HCT116 (cell line): ENCODE measurements around the gene CYP27A1.

ENCODE experiments used
- ATF3 ChIP-seq: IDR thresholded peaks from 2 replicates; pipeline ENCODE4 v1.6.1; 2012
- CTCF ChIP-seq, 3 experiments: fragments of 200-600 bp in 1 of 3; sonication (generic) in 1 of 3; IDR thresholded peaks in 2 of 3; conservative IDR thresholded peaks in 1 of 3; 2 replicates each; pipeline ENCODE4 v1.5.1; 2012 to 2017; ENCODE audit warnings: low read depth in 2 of 3, low read length in 2 of 3, antibody characterized with exemption in 1 of 3, borderline replicate concordance in 1 of 3, control low read depth in 1 of 3, mild to moderate bottlenecking in 1 of 3, mixed read lengths in 1 of 3, mixed run types in 1 of 3, moderate library complexity in 1 of 3; ENCODE audit not compliant: insufficient read depth in 1 of 3
- EZH2 ChIP-seq: fragments of 200-600 bp; sonication (generic); IDR thresholded peaks from 2 replicates; pipeline ENCODE4 v1.6.1; 2017; ENCODE audit warnings: antibody characterized with exemption, mixed run types
- EZH2phosphoT487 ChIP-seq: fragments of 200-600 bp; IDR thresholded peaks from 2 replicates; pipeline ENCODE4 v1.6.1; 2018; ENCODE audit warnings: antibody characterized with exemption, borderline replicate concordance
- POLR2A ChIP-seq: IDR thresholded peaks from 2 replicates; pipeline ENCODE4 v1.7.0; 2011; ENCODE audit warnings: borderline replicate concordance; ENCODE audit not compliant: insufficient read depth, insufficient read length; ENCODE audit errors: extremely low read depth
- POLR2AphosphoS5 ChIP-seq: IDR thresholded peaks from 2 replicates; pipeline ENCODE4 v1.6.1; 2011; ENCODE audit warnings: mild to moderate bottlenecking, low read depth, low read length, moderate library complexity
- YY1 ChIP-seq: IDR thresholded peaks from 2 replicates; pipeline ENCODE4 v1.6.1; 2011; ENCODE audit warnings: low read length, low read depth, moderate library complexity, mild to moderate bottlenecking; ENCODE audit not compliant: insufficient replicate concordance; ENCODE audit errors: extremely low read depth

- TF ChIP-seq EZH2 = no peak
- no peak for TF ChIP-seq CTCF (IDR thresholded peaks at IDR 0.05 in 2 of 3, conservative IDR thresholded peaks at IDR 0.05 in 1 of 3; ENCODE audit: borderline replicate concordance in 1 of 3, insufficient read depth in 1 of 3, low read depth in 2 of 3, low read length in 2 of 3)
- no peak for TF ChIP-seq ATF3
- no peak for TF ChIP-seq YY1
- TF ChIP-seq POLR2AphosphoS5 = peak; percentile 52
- TF ChIP-seq EZH2phosphoT487 = no peak
- no peak for TF ChIP-seq POLR2A
Measured at GRCh38 chr2:218860950-218861381, 79.0 kb downstream of the CYP27A1 start.
